Ovary (tissue), 9 donors: ENCODE results near the gene QRFPR. TPM values are rescaled to one million over a fixed set of nuclear protein-coding genes. Genes with fewer than 3 reads are reported as not detected.

Experiments used
- DNase-seq, 5 donors: peaks; one replicate each; pipeline ENCODE4 v3.0.0-alpha.2; 2019 to 2020
- H3K27ac ChIP-seq, 2 donors: fragments of 200-600 bp; one replicate each; pipeline versions ENCODE4 v1.5.1 to v1.8.0; 2019 to 2022
- H3K27me3 ChIP-seq: fragments of 200-600 bp; one replicate; pipeline ENCODE4 v1.8.0; 2022
- H3K36me3 ChIP-seq: fragments of 200-600 bp; sonication (generic); one replicate; pipeline ENCODE4 v1.5.1; 2019
- H3K4me1 ChIP-seq: one replicate; pipeline ENCODE4 v1.8.1; 2013; ENCODE audit warnings: mild to moderate bottlenecking, moderate library complexity; ENCODE audit not compliant: insufficient read depth
- H3K4me3 ChIP-seq: fragments of 200-600 bp; sonication (generic); one replicate; pipeline ENCODE4 v1.5.1; 2017
- H3K9me3 ChIP-seq, 2 donors: fragments of 200-600 bp in 1 of 2; sonication (generic) in 1 of 2; one replicate each; pipeline versions ENCODE4 v1.5.1 to v1.8.1; 2013 to 2019; ENCODE audit warnings: mild to moderate bottlenecking in 1 of 2, moderate library complexity in 1 of 2
- EP300 ChIP-seq: sonication (generic); formaldehyde crosslinking; IDR thresholded peaks from one replicate; pipeline ENCODE4 v1.6.1; 2017; ENCODE audit warnings: antibody characterized with exemption
- POLR2A ChIP-seq: fragments of 450-650 bp; IDR thresholded peaks from one replicate; pipeline ENCODE4 v1.6.1; 2017; ENCODE audit warnings: antibody characterized with exemption, mild to moderate bottlenecking, moderate library complexity
- WGBS, 3 donors: extraction: QIAGEN DNeasy Blood & Tissue Kit in 1 of 3; methylation state at CpG; one replicate each; pipeline versions ENCODE4 v1.1.5 to v1.1.7; 2013 to 2017; 5-methylcytosine and 5-hydroxymethylcytosine counted together
- intact Hi-C, 4 donors: fragments of 100-400 bp; cut with DNase I; formaldehyde crosslinking; loops; one replicate each; pipeline versions ENCODE4 v1.11.0 to v1.15.1; 2022 to 2023
- polyA plus RNA-seq, 2 donors: library from polyadenylated mRNA; stranded (reverse); fragments of 200-250 nt in 1 of 2; fragments of 350-450 nt in 1 of 2; fragmentation: Illumina TruSeq in 1 of 2; extraction: RNeasy Lipid Tissue Mini Kit (QIAGEN cat#74804) in 1 of 2; gene quantifications; one replicate each; pipeline ENCODE4 v1.2.3, GENCODE V29; 2013 to 2014
- total RNA-seq, 7 donors: library from RNA; depleted of rRNA in 2 of 7; stranded (reverse); fragments of >200 nt in 2 of 7; fragmentation: NEBNext Ultra II Directional in 3 of 7; extraction: Animal tissue kit (Norgen Biotek cat#: 25700) in 3 of 7; gene quantifications; one replicate each; pipeline versions ENCODE4 v1.1.0 to v1.2.4, GENCODE V29; 2016 to 2023
- TF ChIP-seq, protein P1 (sequence below), 3 donors: fragments of 450-650 bp in 2 of 3; fragments of 200-600 bp in 1 of 3; IDR thresholded peaks; one replicate each; pipeline versions ENCODE4 v1.5.1 to v1.8.0; 2016 to 2022; ENCODE audit warnings: antibody characterized with exemption in 3 of 3, mild to moderate bottlenecking in 1 of 3
- donor health status: DM: no; HTN: no; CAD: no; lungs with moderate emphysema.
- donor health status: DM: no; HTN: no; CAD: no.
- donor health status: Bipolar disorder and iron deficiency.
- donor health status: DM: yes; HTN: yes; CAD: no.
- donor health status: DM: no; HTN: no; CAD: no.
- donor health status: DM: yes; HTN: yes; CAD: no.

QRFPR gene
- total and polyA plus RNA-seq, 9 donors: 0.27 to 1.4 (median 0.40) TPM; not detected in 2

DNA sequence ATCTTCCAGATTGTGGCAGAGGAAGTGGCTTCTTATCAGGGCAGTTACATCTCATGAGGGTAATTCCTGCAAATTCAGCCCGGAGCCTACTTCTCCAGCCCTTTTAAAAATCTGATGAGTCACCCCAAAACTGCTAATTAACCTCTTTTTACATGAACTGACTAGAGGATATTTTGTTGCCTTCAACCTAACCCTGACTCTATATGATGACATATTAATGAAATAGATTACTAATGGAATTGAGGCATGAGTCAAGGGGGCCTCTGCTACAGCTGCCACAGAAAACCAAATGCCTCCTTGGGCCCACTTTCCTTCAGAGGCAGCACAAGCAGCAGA lies 72.5 kb downstream of the QRFPR start:
- H3K9me3 ChIP-seq: no peaks in the 10 kb centered on the region
- H3K4me3 ChIP-seq: no peak overlapping the region
- WGBS, 3 donors: 33 to 55% (median 43%) methylated on average over 1 of the region's 1 CpG
- TF ChIP-seq, protein P1, sequence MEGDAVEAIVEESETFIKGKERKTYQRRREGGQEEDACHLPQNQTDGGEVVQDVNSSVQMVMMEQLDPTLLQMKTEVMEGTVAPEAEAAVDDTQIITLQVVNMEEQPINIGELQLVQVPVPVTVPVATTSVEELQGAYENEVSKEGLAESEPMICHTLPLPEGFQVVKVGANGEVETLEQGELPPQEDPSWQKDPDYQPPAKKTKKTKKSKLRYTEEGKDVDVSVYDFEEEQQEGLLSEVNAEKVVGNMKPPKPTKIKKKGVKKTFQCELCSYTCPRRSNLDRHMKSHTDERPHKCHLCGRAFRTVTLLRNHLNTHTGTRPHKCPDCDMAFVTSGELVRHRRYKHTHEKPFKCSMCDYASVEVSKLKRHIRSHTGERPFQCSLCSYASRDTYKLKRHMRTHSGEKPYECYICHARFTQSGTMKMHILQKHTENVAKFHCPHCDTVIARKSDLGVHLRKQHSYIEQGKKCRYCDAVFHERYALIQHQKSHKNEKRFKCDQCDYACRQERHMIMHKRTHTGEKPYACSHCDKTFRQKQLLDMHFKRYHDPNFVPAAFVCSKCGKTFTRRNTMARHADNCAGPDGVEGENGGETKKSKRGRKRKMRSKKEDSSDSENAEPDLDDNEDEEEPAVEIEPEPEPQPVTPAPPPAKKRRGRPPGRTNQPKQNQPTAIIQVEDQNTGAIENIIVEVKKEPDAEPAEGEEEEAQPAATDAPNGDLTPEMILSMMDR (IDR thresholded peaks at IDR 0.05): no peak
- TF ChIP-seq POLR2A: no peak
- no peak for TF ChIP-seq EP300
- H3K27ac ChIP-seq: no peak overlapping the region
- H3K4me1 ChIP-seq: no peaks in the 10 kb centered on the region
- intact Hi-C loops: no loop called here
- DNase-seq: no peak
- no peaks in the 10 kb centered on the region for H3K36me3 ChIP-seq
- no peaks in the 10 kb centered on the region for H3K27me3 ChIP-seq

DNA sequence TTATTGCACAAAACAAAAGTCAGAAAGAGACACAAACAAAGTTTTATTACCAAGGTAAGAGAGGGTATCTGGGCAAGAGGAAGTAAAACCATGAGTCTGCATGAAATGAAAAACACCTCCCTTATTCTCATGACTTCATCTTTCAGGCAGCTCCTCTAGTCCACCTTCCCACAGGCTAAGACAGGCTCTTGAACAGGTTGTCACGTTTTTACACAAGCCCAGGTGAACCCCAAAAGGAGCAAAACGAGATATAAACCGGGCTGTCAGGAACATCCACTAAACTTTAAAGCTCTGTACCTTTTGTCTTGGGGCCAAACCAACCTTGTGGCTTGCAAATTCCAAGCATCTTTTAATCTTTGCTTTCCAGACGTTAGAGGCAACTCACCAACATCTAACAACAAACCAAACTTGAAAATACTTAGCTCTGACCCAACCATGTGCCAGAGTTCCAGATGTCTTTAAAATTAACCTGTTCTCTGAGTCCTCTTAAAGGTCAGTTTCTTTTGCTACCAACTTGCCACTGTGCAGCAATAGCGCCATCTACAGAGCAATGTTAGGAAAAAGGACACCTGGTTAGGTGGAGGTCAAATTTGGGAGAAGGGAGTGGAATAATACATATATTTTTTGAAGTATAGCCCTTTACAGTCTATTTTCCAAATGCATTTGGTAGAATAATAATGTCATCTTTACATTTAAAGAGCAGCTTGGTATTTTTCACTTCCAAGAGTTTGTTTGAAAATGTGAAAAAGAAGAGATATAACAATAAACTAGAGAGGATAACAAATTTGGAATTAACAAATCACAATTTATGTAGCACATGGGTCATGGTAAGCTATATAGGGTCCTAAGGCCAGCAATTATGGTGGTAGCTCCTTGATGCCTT lies 73.1 kb downstream of the QRFPR start:
- Histone ChIP-seq H3K4me3 (no peak overlapping the region), H3K27me3 (no peaks in the 10 kb centered on the region), H3K4me1 (no peaks in the 10 kb centered on the region), H3K27ac (no peak overlapping the region), H3K36me3 (no peaks in the 10 kb centered on the region), H3K9me3 (no peaks in the 10 kb centered on the region)
- TF ChIP-seq, protein P1 (IDR thresholded peaks at IDR 0.05): no peak
- no peak for TF ChIP-seq POLR2A
- TF ChIP-seq EP300: no peak
- 21 to 37% (median 37%) methylated on average over 5 of the region's 5 CpGs for WGBS, 3 donors
- intact Hi-C loops: no loop called here
- no peak for DNase-seq

DNA sequence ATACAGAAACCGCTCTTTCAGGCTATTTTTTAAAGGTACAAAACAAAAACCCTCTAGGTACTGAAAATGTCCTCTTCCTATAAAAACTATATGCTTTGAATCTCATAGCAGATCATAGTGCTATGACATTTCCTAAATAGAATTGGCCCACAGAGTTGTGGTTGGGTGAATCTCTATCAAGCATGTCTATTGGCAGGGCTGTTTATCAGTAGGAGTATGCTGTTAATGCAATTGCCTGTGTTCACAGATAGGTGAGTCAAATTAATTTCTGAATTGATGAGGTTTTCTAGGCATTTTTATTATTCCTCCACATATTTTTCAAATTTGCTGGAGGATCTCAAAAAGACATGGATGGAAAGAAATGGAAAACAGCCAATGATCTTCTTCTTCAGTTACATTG lies 73.9 kb downstream of the QRFPR start:
- intact Hi-C loops: no loop called here
- no peak for TF ChIP-seq POLR2A
- TF ChIP-seq, protein P1 (IDR thresholded peaks at IDR 0.05): no peak
- TF ChIP-seq EP300: no peak
- Histone ChIP-seq H3K27ac (no peak overlapping the region), H3K36me3 (no peaks in the 10 kb centered on the region), H3K9me3 (no peaks in the 10 kb centered on the region), H3K27me3 (no peaks in the 10 kb centered on the region), H3K4me1 (no peaks in the 10 kb centered on the region), H3K4me3 (no peak overlapping the region)
- 85 to 93% (median 86%) methylated on average over 1 of the region's 1 CpG for WGBS, 3 donors
- no peak for DNase-seq

DNA sequence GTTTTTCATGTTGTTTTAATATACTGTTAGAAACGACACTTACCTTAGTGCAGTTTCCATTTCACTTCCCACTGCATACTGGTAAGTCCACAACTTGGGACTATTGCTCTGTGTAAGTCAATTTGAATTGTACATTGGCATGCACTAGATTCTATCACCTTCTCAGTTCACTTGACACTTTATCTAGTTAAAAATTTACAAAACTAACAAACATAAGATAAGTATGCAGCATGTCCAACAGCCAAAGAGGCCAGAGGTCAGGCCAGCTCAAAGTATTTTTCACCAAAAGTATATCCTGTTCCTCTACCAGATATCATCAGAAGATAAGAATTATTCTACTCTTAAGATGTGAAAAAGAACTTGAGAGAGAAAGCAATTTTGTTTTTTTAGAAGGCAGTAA lies 75.9 kb downstream of the QRFPR start:
- no peak for TF ChIP-seq POLR2A
- Histone ChIP-seq H3K4me1 (no peaks in the 10 kb centered on the region), H3K9me3 (no peaks in the 10 kb centered on the region), H3K27ac (no peak overlapping the region), H3K27me3 (no peaks in the 10 kb centered on the region), H3K36me3 (no peaks in the 10 kb centered on the region), H3K4me3 (no peak overlapping the region)
- no peak for DNase-seq
- 69 to 81% (median 71%) methylated on average over 1 of the region's 1 CpG for WGBS, 3 donors
- intact Hi-C loops: no loop called here

DNA sequence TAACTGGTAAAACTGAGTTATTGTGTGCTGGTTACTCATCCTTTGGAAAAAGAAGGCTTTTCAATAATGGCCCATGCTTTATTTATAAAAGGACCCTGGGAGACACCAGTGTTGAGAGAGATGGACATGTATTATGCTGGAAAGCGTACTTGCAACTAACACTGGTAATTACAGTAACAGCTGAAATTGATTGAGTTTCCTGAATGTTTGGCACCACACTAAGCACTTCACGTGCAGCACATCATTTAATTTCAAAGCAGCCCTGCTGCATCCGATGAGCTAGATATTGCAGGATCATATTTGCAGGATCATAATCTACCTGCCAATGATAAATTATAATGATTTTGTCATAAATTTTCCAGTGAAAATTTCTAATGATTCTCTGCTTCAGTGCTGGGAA lies 81.5 kb downstream of the QRFPR start:
- Histone ChIP-seq H3K4me3 (no peak overlapping the region), H3K4me1 (no peaks in the 10 kb centered on the region), H3K27ac (no peak overlapping the region), H3K9me3 (no peaks in the 10 kb centered on the region), H3K36me3 (no peaks in the 10 kb centered on the region), H3K27me3 (no peaks in the 10 kb centered on the region)
- no peak for DNase-seq
- TF ChIP-seq, protein P1 (IDR thresholded peaks at IDR 0.05): no peak
- TF ChIP-seq EP300: no peak
- no peak for TF ChIP-seq POLR2A
- intact Hi-C loops: no loop called here
- WGBS, 3 donors: 43 to 56% (median 44%) methylated on average over 3 of the region's 3 CpGs
